ENCODE results near the gene PTPN22.

DNA sequence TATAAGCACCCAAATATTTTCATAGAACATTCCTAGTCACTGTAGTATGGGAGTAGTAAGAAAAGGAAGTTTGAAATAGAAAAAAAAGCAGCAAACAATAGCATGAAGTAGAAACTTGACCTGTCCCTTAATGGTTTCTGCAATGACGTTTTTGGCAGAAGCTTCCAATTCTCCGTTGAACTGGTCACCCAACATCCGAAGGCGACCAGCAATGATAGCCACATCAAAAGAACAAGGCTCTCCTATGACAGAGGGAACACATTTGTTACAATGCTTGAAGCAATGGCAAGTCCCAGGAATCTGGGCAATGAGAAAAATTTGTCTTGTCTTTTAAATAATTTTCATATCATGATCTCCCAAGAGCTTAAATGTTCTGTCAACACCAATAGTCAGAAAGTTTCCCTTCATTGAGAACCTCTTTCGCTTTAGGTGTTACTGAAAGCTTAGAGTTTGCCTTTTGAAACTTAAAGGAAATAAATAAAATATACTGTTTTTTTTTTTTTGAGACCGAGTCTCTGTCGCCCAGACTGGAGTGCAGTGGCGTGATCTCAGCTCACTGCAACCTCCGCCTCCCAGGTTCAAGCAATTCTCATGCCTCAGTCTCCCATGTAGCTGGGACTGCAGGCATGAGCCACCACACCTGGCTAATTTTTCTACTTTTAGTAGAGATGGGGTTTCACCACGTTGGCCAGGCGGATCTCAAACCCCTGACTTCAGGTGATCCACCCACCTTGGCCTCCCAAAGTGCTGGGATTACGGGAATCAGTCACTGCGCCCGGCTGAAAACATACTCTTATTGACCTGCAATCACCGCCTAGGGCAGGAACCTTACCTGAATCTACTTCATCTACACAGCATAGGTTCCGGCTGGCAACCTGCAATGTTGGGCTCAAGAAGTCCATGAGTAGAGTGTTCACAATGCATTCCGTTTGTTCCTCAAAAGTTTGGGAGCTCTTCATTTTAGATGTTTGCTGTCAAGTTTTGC lies 15.2 kb upstream of the PTPN22 start:
- TF ChIP-seq POLR2A (IDR thresholded peaks at IDR 0.05): no peak
- TF ChIP-seq, protein P1, sequence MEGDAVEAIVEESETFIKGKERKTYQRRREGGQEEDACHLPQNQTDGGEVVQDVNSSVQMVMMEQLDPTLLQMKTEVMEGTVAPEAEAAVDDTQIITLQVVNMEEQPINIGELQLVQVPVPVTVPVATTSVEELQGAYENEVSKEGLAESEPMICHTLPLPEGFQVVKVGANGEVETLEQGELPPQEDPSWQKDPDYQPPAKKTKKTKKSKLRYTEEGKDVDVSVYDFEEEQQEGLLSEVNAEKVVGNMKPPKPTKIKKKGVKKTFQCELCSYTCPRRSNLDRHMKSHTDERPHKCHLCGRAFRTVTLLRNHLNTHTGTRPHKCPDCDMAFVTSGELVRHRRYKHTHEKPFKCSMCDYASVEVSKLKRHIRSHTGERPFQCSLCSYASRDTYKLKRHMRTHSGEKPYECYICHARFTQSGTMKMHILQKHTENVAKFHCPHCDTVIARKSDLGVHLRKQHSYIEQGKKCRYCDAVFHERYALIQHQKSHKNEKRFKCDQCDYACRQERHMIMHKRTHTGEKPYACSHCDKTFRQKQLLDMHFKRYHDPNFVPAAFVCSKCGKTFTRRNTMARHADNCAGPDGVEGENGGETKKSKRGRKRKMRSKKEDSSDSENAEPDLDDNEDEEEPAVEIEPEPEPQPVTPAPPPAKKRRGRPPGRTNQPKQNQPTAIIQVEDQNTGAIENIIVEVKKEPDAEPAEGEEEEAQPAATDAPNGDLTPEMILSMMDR (IDR thresholded peaks at IDR 0.05): no peak
